Pancreas (tissue), 10 donors: ENCODE measurements around the gene U2AF2. TPM values are rescaled to one million over a fixed set of nuclear protein-coding genes. Genes with fewer than 3 reads are reported as not detected.
"Not testable (repeated sequence)": the region's sequence is repeated elsewhere in the genome, so short reads cannot be mapped to it uniquely, and the experiment has no call there.

Experiments used
- ATAC-seq, 4 donors: fragments of 200-7000 bp; cut with Tn5 transposase; one replicate each; pipeline versions ENCODE4 v1.8.0 to v1.9.1; 2020; ENCODE audit warnings: mild to moderate bottlenecking in 4 of 4, moderate library complexity in 4 of 4
- DNase-seq, 6 donors: peaks; one replicate each; pipeline ENCODE4 v3.0.0-alpha.2; 2020
- FAIRE-seq: peaks from 2 replicates; lab custom pipeline; 2012; peaks lifted over from hg19 to GRCh38; lab: Jason Lieb, UNC
- H3K27ac ChIP-seq, 4 donors: fragments of 200-600 bp; sonication (generic); 1 replicate in 3 of 4; 2 replicates in 1 of 4; pipeline versions ENCODE4 v1.5.0 to v1.8.0; 2020
- H3K27me3 ChIP-seq, 4 donors: fragments of 200-600 bp; one replicate each; pipeline ENCODE4 v1.8.0; 2021
- H3K36me3 ChIP-seq, 3 donors: fragments of 200-600 bp; sonication (generic) in 1 of 3; one replicate each; pipeline versions ENCODE4 v1.5.0 to v1.8.0; 2020 to 2021
- H3K4me1 ChIP-seq, 3 donors: fragments of 200-600 bp; one replicate each; pipeline ENCODE4 v1.8.0; 2021
- H3K4me3 ChIP-seq, 4 donors: fragments of 200-600 bp; sonication (generic) in 2 of 4; one replicate each; pipeline versions ENCODE4 v1.5.0 to v1.8.0; 2020 to 2021
- H3K9me3 ChIP-seq, 4 donors: fragments of 200-600 bp; one replicate each; pipeline ENCODE4 v1.8.0; 2021
- WGBS, 2 donors: extraction: QIAGEN DNeasy Blood & Tissue Kit; methylation state at CpG; one replicate each; pipeline ENCODE4 v1.1.7; 2013; 5-methylcytosine and 5-hydroxymethylcytosine counted together
- intact Hi-C, 3 donors: fragments of 100-400 bp; cut with DNase I; formaldehyde crosslinking; loops; one replicate each; pipeline versions ENCODE4 v1.11.1 to v1.14.2; 2022
- polyA plus RNA-seq, 2 donors: library from polyadenylated mRNA; stranded (reverse); fragments of 200-250 nt; gene quantifications; one replicate each; pipeline ENCODE4 v1.2.3, GENCODE V29; 2013
- total RNA-seq, 6 donors: library from RNA; stranded (reverse); fragmentation: NEBNext Ultra II Directional in 4 of 6; extraction: Animal tissue kit (Norgen Biotek cat#: 25700) in 4 of 6; gene quantifications; one replicate each; pipeline versions ENCODE4 v1.2.1 to v1.2.4, GENCODE V29; 2021 to 2023
- TF ChIP-seq, protein P1 (sequence below), 4 donors: fragments of 200-600 bp; sonication (generic) in 3 of 4; IDR thresholded peaks; one replicate each; pipeline versions ENCODE4 v1.5.0 to v1.8.0; 2021; ENCODE audit warnings: antibody characterized with exemption in 4 of 4
- donor health status: healthy with polysubstance abuse.
- donor health status: DM: no; HTN: no; CAD: no; lungs with moderate emphysema.
- donor health status: DM: no; HTN: no; CAD: no.
- donor health status: control.
- donor health status: control.
- donor health status: Bipolar disorder and iron deficiency.
- donor health status: DM: yes; HTN: yes; CAD: no.
- donor health status: DM: no; HTN: no; CAD: no.
- donor health status: DM: no; HTN: no; CAD: no.
- donor health status: DM: yes; HTN: yes; CAD: no.

U2AF2 gene
- total and polyA plus RNA-seq, 8 donors: 38.4 to 113 (median 62.4) TPM

DNA sequence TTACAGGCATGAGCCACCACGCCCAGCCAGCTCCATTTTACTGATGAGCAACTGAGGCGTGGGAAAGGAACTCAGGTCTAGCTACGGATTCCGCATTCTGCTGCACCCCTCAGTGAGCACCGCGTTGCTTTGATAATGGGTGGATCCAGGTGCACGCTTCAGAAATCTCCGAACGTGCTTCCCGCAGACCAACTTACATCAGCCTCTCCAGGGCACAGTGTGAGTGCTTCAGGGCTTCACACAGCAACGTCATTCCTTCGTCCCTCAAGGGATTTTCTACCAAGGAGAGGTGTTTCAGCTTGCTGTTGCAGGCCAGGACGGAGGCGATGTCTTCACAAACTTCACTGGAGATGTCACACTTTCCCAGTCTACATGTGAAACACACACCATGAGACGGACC lies 61.7 kb downstream of the U2AF2 start:
- H3K9me3 ChIP-seq: no peaks in the 10 kb centered on the region
- intact Hi-C loops: no loop called here
- 63 to 70% methylated on average over 15 of the region's 15 CpGs for WGBS, 2 donors

DNA sequence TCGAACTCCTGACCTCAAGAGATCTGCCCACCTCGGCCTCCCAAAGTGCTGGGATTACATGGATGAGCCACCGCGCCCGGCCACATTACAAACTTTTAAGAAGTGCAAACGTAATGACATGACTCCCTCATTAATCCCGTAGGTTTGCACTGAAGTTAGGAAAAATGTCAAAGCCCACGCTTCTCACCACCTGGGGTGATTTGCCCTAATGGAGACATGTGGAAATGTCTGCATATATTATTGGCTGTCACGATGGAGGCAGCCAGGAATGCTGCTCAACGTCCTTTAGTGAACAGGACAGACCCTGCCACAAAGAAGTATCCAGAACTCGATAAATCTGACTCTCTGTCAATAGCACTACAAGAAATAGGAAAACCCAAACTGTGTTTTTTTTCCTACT lies 62.4 kb downstream of the U2AF2 start:
- H3K27me3 ChIP-seq: peaks cover 0 to 3% (median 0%) of the 10 kb centered on the region in 4 donors
- H3K27ac ChIP-seq: no peak overlapping the region
- H3K4me1 ChIP-seq: no peaks in the 10 kb centered on the region
- H3K4me3 ChIP-seq: no peak overlapping the region
- TF ChIP-seq, protein P1, sequence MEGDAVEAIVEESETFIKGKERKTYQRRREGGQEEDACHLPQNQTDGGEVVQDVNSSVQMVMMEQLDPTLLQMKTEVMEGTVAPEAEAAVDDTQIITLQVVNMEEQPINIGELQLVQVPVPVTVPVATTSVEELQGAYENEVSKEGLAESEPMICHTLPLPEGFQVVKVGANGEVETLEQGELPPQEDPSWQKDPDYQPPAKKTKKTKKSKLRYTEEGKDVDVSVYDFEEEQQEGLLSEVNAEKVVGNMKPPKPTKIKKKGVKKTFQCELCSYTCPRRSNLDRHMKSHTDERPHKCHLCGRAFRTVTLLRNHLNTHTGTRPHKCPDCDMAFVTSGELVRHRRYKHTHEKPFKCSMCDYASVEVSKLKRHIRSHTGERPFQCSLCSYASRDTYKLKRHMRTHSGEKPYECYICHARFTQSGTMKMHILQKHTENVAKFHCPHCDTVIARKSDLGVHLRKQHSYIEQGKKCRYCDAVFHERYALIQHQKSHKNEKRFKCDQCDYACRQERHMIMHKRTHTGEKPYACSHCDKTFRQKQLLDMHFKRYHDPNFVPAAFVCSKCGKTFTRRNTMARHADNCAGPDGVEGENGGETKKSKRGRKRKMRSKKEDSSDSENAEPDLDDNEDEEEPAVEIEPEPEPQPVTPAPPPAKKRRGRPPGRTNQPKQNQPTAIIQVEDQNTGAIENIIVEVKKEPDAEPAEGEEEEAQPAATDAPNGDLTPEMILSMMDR (IDR thresholded peaks at IDR 0.05): no peak
- FAIRE-seq: no peak
- no peak for DNase-seq
- H3K9me3 ChIP-seq: no peaks in the 10 kb centered on the region
- ATAC-seq: no peak
- intact Hi-C loops: no loop called here
- no peaks in the 10 kb centered on the region for H3K36me3 ChIP-seq
- 52 to 59% methylated on average over 11 of the region's 11 CpGs for whole genome bisulfite sequencing, 2 donors

More for the DNA sequence above, 61.7 kb downstream of the U2AF2 start:
- no peak overlapping the region for H3K27ac ChIP-seq
- DNase-seq: no peak
- ATAC-seq: no peak
- FAIRE-seq: no peak
- H3K4me1 ChIP-seq: no peaks in the 10 kb centered on the region
- no peak overlapping the region for H3K4me3 ChIP-seq
- no peaks in the 10 kb centered on the region for H3K36me3 ChIP-seq
- TF ChIP-seq, protein P1 (IDR thresholded peaks at IDR 0.05): no peak
- peaks cover 0 to 3% (median 0%) of the 10 kb centered on the region in 4 donors for H3K27me3 ChIP-seq

DNA sequence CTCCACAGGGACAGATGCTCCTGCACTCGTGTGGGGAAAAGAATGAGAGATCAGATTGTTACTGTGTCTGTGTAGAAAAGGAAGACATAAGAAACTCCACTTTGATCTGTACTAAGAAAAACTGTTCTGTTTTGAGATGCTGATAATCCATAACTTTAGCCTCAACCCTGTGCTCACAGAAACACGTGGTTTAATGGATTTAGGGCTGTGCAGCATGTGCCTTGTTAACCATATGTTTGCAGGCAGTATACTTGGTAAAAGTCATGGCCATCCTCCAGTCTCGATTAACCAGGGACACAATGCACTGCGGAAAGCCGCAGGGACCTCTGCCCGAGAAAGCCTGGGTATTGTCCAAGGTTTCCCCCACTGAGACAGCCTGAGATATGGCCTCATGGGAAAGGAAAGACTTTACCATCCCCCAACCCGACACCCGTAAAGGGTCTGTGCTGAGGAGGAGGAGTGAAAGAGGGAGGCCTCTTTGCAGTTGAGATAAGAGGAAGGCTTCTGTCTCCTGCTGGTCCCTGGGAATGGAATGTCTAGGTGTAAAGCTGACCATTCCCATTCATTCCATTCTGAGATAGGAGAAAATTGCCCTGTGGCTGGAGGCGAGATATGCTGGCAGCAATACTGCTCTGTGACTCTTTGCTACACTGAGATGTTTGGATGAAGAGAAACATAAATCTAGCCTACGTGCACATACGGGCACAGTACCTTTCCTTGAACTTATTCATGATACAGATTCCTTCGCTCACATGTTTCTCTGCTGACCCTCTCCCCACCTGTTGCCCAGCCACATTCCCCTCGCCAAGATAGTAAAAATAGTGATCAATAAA lies 63.3 kb downstream of the U2AF2 start:
- intact Hi-C loops, H3K4me1 ChIP-seq, H3K36me3 ChIP-seq, FAIRE-seq, H3K27me3 ChIP-seq, H3K4me3 ChIP-seq, H3K9me3 ChIP-seq, H3K27ac ChIP-seq, DNase-seq, ATAC-seq: not testable (repeated sequence)
- WGBS, 2 donors: 19 to 22% methylated on average over 13 of the region's 13 CpGs

DNA sequence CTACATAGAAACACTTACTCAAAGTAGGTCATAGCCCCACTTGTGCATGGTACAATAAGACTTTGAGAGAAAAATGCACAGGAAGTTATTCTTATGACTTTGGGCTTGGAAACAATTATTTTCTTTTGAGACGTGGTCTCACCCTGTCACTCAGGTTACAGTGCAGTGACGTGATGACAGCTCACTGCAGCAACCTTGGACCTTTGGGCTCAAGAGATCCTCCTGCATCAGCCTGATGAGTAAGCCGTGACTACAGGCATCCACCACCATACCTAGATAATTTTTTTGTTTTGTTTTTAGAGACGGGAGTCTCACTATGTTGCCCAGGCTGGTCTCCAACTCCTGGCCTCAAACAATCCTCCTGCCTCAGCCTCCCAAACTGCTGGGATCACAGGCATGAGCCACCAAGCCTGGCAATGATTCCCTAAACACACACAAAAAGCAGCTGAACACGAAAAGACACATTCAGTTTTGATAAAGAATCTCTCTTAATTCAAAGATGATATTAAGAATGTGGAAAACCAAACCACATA lies 65.4 kb downstream of the U2AF2 start:
- Histone ChIP-seq H3K36me3 (no peaks in the 10 kb centered on the region), H3K27me3 (peaks cover 0 to 3% (median 0%) of the 10 kb centered on the region in 4 donors), H3K27ac (no peak overlapping the region), H3K4me3 (no peak overlapping the region), H3K4me1 (no peaks in the 10 kb centered on the region), H3K9me3 (no peaks in the 10 kb centered on the region)
- DNase-seq: no peak
- FAIRE-seq: no peak
- WGBS, 2 donors: 59 to 74% methylated on average over 5 of the region's 5 CpGs
- intact Hi-C loops: no loop called here
- TF ChIP-seq, protein P1 (IDR thresholded peaks at IDR 0.05): no peak
- ATAC-seq: no peak

DNA sequence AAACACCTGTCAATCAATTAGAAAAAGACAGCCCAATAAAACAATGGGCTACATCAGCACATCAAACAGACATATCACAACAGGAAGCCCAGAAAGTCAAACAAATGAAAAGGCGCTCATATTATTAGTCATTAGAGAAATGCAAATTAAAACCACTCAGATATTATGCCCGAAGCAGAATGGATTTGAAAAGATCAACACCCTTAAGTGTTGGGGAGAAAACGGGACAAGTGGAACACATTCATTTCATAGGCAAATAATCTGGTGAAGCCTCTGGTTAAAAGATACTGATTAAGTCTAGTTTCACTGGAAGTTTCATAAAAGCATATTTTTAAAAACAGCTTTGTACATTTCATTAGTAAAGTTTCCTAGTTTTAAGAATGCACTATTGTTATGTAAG lies 66.0 kb downstream of the U2AF2 start:
- ATAC-seq: no peak
- no peak for DNase-seq
- no peaks in the 10 kb centered on the region for H3K4me1 ChIP-seq
- no peaks in the 10 kb centered on the region for H3K9me3 ChIP-seq
- intact Hi-C loops: no loop called here
- 67 to 81% methylated on average over 3 of the region's 3 CpGs for WGBS, 2 donors
- H3K27ac ChIP-seq: no peak overlapping the region
- no peak for FAIRE-seq
- H3K36me3 ChIP-seq: no peaks in the 10 kb centered on the region
- H3K27me3 ChIP-seq: peaks cover 0 to 3% (median 0%) of the 10 kb centered on the region in 4 donors
- TF ChIP-seq, protein P1 (IDR thresholded peaks at IDR 0.05): no peak
- no peak overlapping the region for H3K4me3 ChIP-seq
